Measurements from ENCODE around the gene ABCC4. TPM values are rescaled to one million over a fixed set of nuclear protein-coding genes. Genes with fewer than 3 reads are reported as not detected.

The ABCC4 gene
- total and polyA plus RNA-seq, 9 of the 15 experiments (the other 6 are each of a cell fraction or from before 2014, with no cell fraction given), result 9.4 to 46.1 (median 25.4) TPM

DNA sequence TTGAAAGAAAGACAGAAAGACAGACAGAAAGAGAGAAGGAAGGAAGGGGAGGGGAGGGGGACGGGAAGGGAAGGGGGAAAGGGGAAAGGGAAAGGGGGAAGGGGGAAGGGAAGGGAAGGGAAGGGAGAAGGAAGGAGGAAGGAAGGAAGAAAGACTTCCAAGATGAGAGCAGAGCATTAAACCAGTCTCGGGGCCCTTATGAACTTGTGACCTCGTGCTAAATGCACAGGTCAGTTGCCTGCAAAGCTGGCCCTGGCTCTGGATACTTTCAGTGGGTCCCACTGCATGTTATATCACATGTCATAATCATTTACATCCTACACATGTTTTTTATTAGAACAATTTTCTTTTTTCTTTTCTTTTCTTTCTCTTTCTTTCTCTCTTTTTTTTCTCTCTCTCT lies 24.2 kb upstream of the ABCC4 start:
- Histone ChIP-seq H3K79me2 (ENCODE audit: control insufficient read depth, insufficient read depth, low read length) (no peaks in the 10 kb centered on the region), H2AFZ (ENCODE audit: low read depth, low read length) (no peak overlapping the region), H3K4me2 (ENCODE audit: insufficient read depth, low read length) (no peak overlapping the region), H3K9ac (ENCODE audit: insufficient read depth in 1 of 2, low read depth in 2 of 2, low read length in 2 of 2) (no peak overlapping the region), H3K9me3 (replicated peaks; ENCODE audit: control insufficient read depth, insufficient read depth, low read depth, low read length) (no peaks in the 10 kb centered on the region), H3K4me1 (replicated peaks in 1 of 2; ENCODE audit: control insufficient read depth in 2 of 2, insufficient read depth in 2 of 2, low read length in 2 of 2) (peaks cover 0 to 2% of the 10 kb centered on the region in 2 experiments; a peak in 2 of 5 replicates), H3K4me3 (no peak overlapping the region), H3K36me3 (ENCODE audit: control insufficient read depth, insufficient read depth, low read length) (no peaks in the 10 kb centered on the region), H3K27me3 (ENCODE audit: control insufficient read depth in 2 of 2, insufficient read depth in 2 of 2, low read length in 2 of 2) (no peaks in the 10 kb centered on the region), H3K9me1 (ENCODE audit: control insufficient read depth, insufficient read depth, low read length) (no peaks in the 10 kb centered on the region), H3K27ac (ENCODE audit: extremely low read depth, low read depth, low read length) (no peak overlapping the region), H4K20me1 (replicated peaks; ENCODE audit: control insufficient read depth, insufficient read depth, low read length) (no peaks in the 10 kb centered on the region)
- ChIA-PET POLR2A (no interaction called here), CTCF (ENCODE audit: low intra/inter-chr PET ratio) (no interaction called here)
- ATAC-seq, result no peak
- DNase-seq (ENCODE audit: extremely low read depth in 1 of 4, low spot score in 3 of 4), result no peak
- FAIRE-seq, result no peak
- in situ Hi-C loops (cut with MboI) (no loop called here), intact Hi-C loops (cut with micrococcal nuclease) (no loop called here)
- no TSS peak for BruUV-seq (replicated peaks)
- 0% methylated on average over 1 of the region's 3 CpGs for WGBS (ENCODE audit: insufficient coverage, low coverage, missing lambda C conversion rate)
- no peak for TF ChIP-seq ZNF79 (CRISPR knock-in tag; IDR thresholded peaks at IDR 0.05; ENCODE audit: low read depth)
- TF ChIP-seq, protein P1, sequence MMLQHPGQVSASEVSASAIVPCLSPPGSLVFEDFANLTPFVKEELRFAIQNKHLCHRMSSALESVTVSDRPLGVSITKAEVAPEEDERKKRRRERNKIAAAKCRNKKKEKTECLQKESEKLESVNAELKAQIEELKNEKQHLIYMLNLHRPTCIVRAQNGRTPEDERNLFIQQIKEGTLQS (IDR thresholded peaks at IDR 0.05), result no peak
- TF ChIP-seq, protein P1 (CRISPR knock-in tag; conservative IDR thresholded peaks at IDR 0.05), result no peak
- TF ChIP-seq, protein P2, sequence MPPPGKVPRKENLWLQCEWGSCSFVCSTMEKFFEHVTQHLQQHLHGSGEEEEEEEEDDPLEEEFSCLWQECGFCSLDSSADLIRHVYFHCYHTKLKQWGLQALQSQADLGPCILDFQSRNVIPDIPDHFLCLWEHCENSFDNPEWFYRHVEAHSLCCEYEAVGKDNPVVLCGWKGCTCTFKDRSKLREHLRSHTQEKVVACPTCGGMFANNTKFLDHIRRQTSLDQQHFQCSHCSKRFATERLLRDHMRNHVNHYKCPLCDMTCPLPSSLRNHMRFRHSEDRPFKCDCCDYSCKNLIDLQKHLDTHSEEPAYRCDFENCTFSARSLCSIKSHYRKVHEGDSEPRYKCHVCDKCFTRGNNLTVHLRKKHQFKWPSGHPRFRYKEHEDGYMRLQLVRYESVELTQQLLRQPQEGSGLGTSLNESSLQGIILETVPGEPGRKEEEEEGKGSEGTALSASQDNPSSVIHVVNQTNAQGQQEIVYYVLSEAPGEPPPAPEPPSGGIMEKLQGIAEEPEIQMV (tag; conservative IDR thresholded peaks at IDR 0.05; ENCODE audit: low read depth), result no peak
- peak; percentile 86 for TF ChIP-seq PCBP2 (IDR thresholded peaks at IDR 0.05; ENCODE audit: low read depth, low read length, poor library complexity, severe bottlenecking)
- no peak for TF ChIP-seq ZC3H4 (CRISPR knock-in tag; IDR thresholded peaks at IDR 0.05; ENCODE audit: borderline replicate concordance)
- no peak for TF ChIP-seq EP400 (IDR thresholded peaks at IDR 0.05)
- no peak for TF ChIP-seq MAZ (CRISPR knock-in tag; conservative IDR thresholded peaks at IDR 0.05 in 1 of 2, IDR thresholded peaks at IDR 0.05 in 1 of 2)
- TF ChIP-seq SP2 (IDR thresholded peaks at IDR 0.05; ENCODE audit: extremely low read depth, low read depth, low read length, poor library complexity, severe bottlenecking), result no peak

Data from K562 (cell line).